GM12891 (cell line): ENCODE measurements around the gene LTBP1.

Experiments used
- PAX5 ChIP-seq: IDR thresholded peaks from 2 replicates; pipeline ENCODE4 v1.6.1; 2011; ENCODE audit warnings: low read length, moderate library complexity, mild to moderate bottlenecking; ENCODE audit not compliant: insufficient read depth, severe bottlenecking
- POLR2A ChIP-seq: IDR thresholded peaks from 2 replicates; pipeline ENCODE4 v1.6.1; 2011; ENCODE audit warnings: low read depth, low read length, control low read depth
- POLR2AphosphoS5 ChIP-seq: IDR thresholded peaks from 2 replicates; pipeline ENCODE4 v1.6.1; 2011; ENCODE audit warnings: low read depth, low read length, control low read depth
- SPI1 ChIP-seq: IDR thresholded peaks from 2 replicates; pipeline ENCODE4 v1.6.1; 2011; ENCODE audit warnings: low read depth, low read length, control low read depth
- TAF1 ChIP-seq: IDR thresholded peaks from 2 replicates; pipeline ENCODE4 v1.6.1; 2011; ENCODE audit warnings: low read depth, low read length, control low read depth

DNA sequence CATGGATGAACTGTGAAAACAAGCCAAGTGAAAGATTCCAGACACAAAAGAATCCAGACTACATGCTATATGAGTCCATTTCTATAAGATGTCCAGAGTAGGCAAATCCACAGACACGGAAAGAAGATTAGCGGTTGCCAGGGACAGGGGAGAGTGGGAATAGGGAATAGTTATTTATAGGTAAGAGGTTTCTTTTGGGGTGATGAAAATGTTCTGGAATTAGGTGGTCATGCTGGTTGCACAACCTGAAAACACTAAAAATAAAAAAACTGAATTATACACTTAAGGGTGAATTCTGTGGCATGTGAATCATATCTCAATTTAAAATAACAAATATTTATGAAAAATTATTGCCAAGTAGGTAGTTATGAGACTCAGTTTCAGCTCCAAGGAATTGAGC is 168.4 kb downstream of the LTBP1 start:
- TF ChIP-seq TAF1: no peak
- TF ChIP-seq POLR2AphosphoS5: no peak
- TF ChIP-seq SPI1: no peak
- TF ChIP-seq PAX5: no peak
- no peak for TF ChIP-seq POLR2A
